Measurements from ENCODE around the gene TUBGCP4.
A peak's percentile ranks its signal among the peaks of the same experiment; 100 is the strongest.

The TUBGCP4 gene

GRCh38 chr15:43403616-43404015 is 32.7 kb downstream of the TUBGCP4 start:
- no peak for DNase-seq (ENCODE audit: low read depth in 2 of 2)

- no peak for DNase-seq (ENCODE audit: low read depth in 2 of 2)
Measured at GRCh38 chr15:43404130-43404529, 33.2 kb downstream of the TUBGCP4 start.

GRCh38 chr15:43406189-43406588 is 35.3 kb downstream of the TUBGCP4 start:
- DNase-seq (ENCODE audit: low read depth in 2 of 2), result no peak

- DNase-seq (ENCODE audit: low read depth in 2 of 2), result no peak
Measured at GRCh38 chr15:43406808-43407207, 35.9 kb downstream of the TUBGCP4 start.

- DNase-seq (ENCODE audit: low read depth in 2 of 2), result no peak
Measured at GRCh38 chr15:43408789-43409188, 37.9 kb downstream of the TUBGCP4 start.

GRCh38 chr15:43410572-43411214 is 39.8 kb downstream of the TUBGCP4 start:
- DNase-seq (ENCODE audit: low read depth in 2 of 2), result no peak

GRCh38 chr15:43412096-43412495 is 41.2 kb downstream of the TUBGCP4 start:
- DNase-seq (ENCODE audit: low read depth in 2 of 2), result no peak

- DNase-seq (ENCODE audit: low read depth in 2 of 2), result no peak
Measured at GRCh38 chr15:43414196-43414595, 43.3 kb downstream of the TUBGCP4 start.

GRCh38 chr15:43420435-43420834 is 49.5 kb downstream of the TUBGCP4 start:
- no peak for DNase-seq (ENCODE audit: low read depth in 2 of 2)

- DNase-seq (ENCODE audit: low read depth in 2 of 2), result no peak
Measured at GRCh38 chr15:43420876-43421275, 50.0 kb downstream of the TUBGCP4 start.

GRCh38 chr15:43423793-43424192 is 52.9 kb downstream of the TUBGCP4 start:
- no peak for DNase-seq (ENCODE audit: low read depth in 2 of 2)

- no peak for DNase-seq (ENCODE audit: low read depth in 2 of 2)
Measured at GRCh38 chr15:43429687-43430086, 58.8 kb downstream of the TUBGCP4 start.

GRCh38 chr15:43433165-43433564 is 62.3 kb downstream of the TUBGCP4 start:
- DNase-seq (ENCODE audit: low read depth in 2 of 2), result peak; percentile 9 to 10

GRCh38 chr15:43433661-43434303 is 62.9 kb downstream of the TUBGCP4 start:
- no peak for DNase-seq (ENCODE audit: low read depth in 2 of 2)

GRCh38 chr15:43434446-43434845 is 63.5 kb downstream of the TUBGCP4 start:
- no peak for DNase-seq (ENCODE audit: low read depth in 2 of 2)

GRCh38 chr15:43436395-43436794 is 65.5 kb downstream of the TUBGCP4 start:
- no peak for DNase-seq (ENCODE audit: low read depth in 2 of 2)

- no peak for DNase-seq (ENCODE audit: low read depth in 2 of 2)
Measured at GRCh38 chr15:43439268-43439667, 68.4 kb downstream of the TUBGCP4 start.

GRCh38 chr15:43440721-43441281 is 69.9 kb downstream of the TUBGCP4 start:
- DNase-seq (ENCODE audit: low read depth in 2 of 2), result peak; percentile 91 to 93

- DNase-seq (ENCODE audit: low read depth in 2 of 2), result peak; percentile 3 to 8
Measured at GRCh38 chr15:43441316-43441715, 70.4 kb downstream of the TUBGCP4 start.

- DNase-seq (ENCODE audit: low read depth in 2 of 2), result no peak
Measured at GRCh38 chr15:43446344-43446743, 75.4 kb downstream of the TUBGCP4 start.

- DNase-seq (ENCODE audit: low read depth in 2 of 2), result no peak
Measured at GRCh38 chr15:43449981-43450380, 79.1 kb downstream of the TUBGCP4 start.
